Stimulated activated CD4-positive, alpha-beta T cell treated with anti-CD3 and anti-CD28 coated beads, Interleukin-1b, Interleukin-23, amount 100 ng/mL, for 1 hour (primary cell): ENCODE results near the gene CDK5RAP2.

Experiments used
- DNase-seq, 2 donors: peaks; one replicate each; pipeline ENCODE4 v3.0.0-alpha.2; 2020; ENCODE audit warnings: low read depth in 2 of 2

CDK5RAP2 gene

GRCh38 chr9:120353506-120353905 is 226.5 kb downstream of the CDK5RAP2 start:
- no peak for DNase-seq

GRCh38 chr9:120351106-120351505 is 228.9 kb downstream of the CDK5RAP2 start:
- no peak for DNase-seq

- DNase-seq, result no peak
Observed at GRCh38 chr9:120350596-120350995, 229.4 kb downstream of the CDK5RAP2 start.

- no peak for DNase-seq
Observed at GRCh38 chr9:120348951-120349429, 231.0 kb downstream of the CDK5RAP2 start.

- no peak for DNase-seq
Observed at GRCh38 chr9:120345379-120345778, 234.6 kb downstream of the CDK5RAP2 start.

GRCh38 chr9:120344230-120344629 is 235.7 kb downstream of the CDK5RAP2 start:
- no peak for DNase-seq

- no peak for DNase-seq
Observed at GRCh38 chr9:120343416-120343815, 236.6 kb downstream of the CDK5RAP2 start.
